Right cardiac atrium (tissue), 5 donors: ENCODE results near the gene HOMER1. TPM values are rescaled to one million over a fixed set of nuclear protein-coding genes. Genes with fewer than 3 reads are reported as not detected.
"Not testable (repeated sequence)": the region's sequence is repeated elsewhere in the genome, so short reads cannot be mapped to it uniquely, and the experiment has no call there.

Source experiments
- ATAC-seq, 2 donors: fragments of 200-7000 bp; cut with Tn5 transposase; one replicate each; pipeline versions ENCODE4 v1.8.0 to v1.9.1; 2020; ENCODE audit warnings: moderate library complexity in 2 of 2, mild to moderate bottlenecking in 1 of 2
- DNase-seq, 3 donors: peaks; one replicate each; pipeline ENCODE4 v3.0.0-alpha.2; 2020
- H3K27ac ChIP-seq: one replicate; pipeline ENCODE4 v1.5.1; 2013; ENCODE audit warnings: mild to moderate bottlenecking, low read length, control low read depth, moderate library complexity
- H3K27me3 ChIP-seq: one replicate; pipeline ENCODE4 v1.6.1; 2013; ENCODE audit not compliant: control insufficient read depth, insufficient read depth
- H3K4me1 ChIP-seq: one replicate; pipeline ENCODE4 v1.6.1; 2013; ENCODE audit warnings: low read length; ENCODE audit not compliant: control insufficient read depth, insufficient read depth
- H3K4me3 ChIP-seq: one replicate; pipeline ENCODE4 v1.5.1; 2013; ENCODE audit warnings: low read length, control low read depth
- H3K9me3 ChIP-seq: one replicate; pipeline ENCODE4 v1.6.1; 2013; ENCODE audit warnings: low read length; ENCODE audit not compliant: control insufficient read depth
- WGBS: extraction: QIAGEN DNeasy Blood & Tissue Kit; methylation state at CpG from one replicate; pipeline ENCODE4 v1.1.7; 2013; 5-methylcytosine and 5-hydroxymethylcytosine counted together
- intact Hi-C, 4 donors: fragments of 100-400 bp; cut with DNase I; formaldehyde crosslinking; loops; one replicate each; pipeline versions ENCODE4 v1.11.0 to v1.14.0; 2022 to 2023
- polyA plus RNA-seq: library from polyadenylated mRNA; stranded (reverse); fragments of 200-250 nt; gene quantifications from one replicate; pipeline ENCODE4 v1.2.3, GENCODE V29; 2013
- total RNA-seq, 4 donors: library from RNA; stranded (reverse); fragmentation: NEBNext Ultra II Directional; extraction: Animal tissue kit (Norgen Biotek cat#: 25700); gene quantifications; one replicate each; pipeline ENCODE4 v1.2.1, GENCODE V29; 2021
- donor health status: healthy with polysubstance abuse.
- donor health status: DM: no; HTN: yes; CAD: no.
- donor health status: DM: no; HTN: no; CAD: no.
- donor health status: DM: no; HTN: yes; CAD: no; lungs with severe emphysema.
- donor health status: DM: yes; HTN: yes; CAD: no.

The HOMER1 gene
- total and polyA plus RNA-seq, 5 donors, result 10.0 to 57.6 (median 42.4) TPM

DNA sequence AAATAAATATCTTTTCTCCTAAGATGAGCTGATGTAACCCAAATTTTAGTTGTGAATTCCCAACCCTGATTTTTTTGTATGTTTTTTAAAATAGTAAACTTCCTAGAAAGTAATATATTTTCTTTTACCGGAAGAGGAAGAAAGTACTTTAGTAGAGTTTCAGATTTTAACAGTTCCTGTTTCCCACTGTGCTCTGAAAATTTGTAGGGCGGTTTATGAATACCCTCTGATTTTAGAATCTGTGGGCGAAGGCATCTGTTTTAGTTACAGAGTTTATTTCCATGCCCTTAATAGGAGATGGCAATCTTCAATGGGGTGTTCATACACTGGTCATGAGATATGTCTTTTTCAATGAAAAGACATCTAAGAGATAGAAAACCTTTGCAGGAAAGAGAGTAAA, 3.7 kb upstream of the HOMER1 start:
- Histone ChIP-seq H3K4me3 (no peak overlapping the region), H3K9me3 (no peaks in the 10 kb centered on the region), H3K4me1 (no peaks in the 10 kb centered on the region), H3K27ac (no peak overlapping the region), H3K27me3 (no peaks in the 10 kb centered on the region)
- no peak for DNase-seq
- WGBS, result 77% methylated on average over 3 of the region's 3 CpGs
- intact Hi-C loops, result no loop called here
- no peak for ATAC-seq

DNA sequence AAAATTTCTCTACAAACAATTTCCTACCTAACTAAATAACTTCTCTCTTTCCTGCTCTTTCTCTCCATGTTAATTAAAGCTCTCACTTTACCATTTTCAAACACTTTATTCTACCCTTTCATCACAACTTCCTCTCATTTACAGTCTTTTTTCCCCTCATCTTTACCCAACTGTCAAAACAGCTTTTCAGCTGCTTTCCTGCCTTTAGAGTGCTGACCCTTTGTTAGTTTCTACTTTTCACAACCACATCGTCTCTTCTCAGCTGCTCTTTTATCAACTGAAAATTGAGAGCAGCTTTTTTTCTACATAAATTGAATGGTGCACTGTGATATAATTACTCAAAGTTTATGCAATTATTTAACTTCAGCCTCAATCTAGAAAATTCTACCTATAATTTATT, 3.1 kb upstream of the HOMER1 start:
- no peaks in the 10 kb centered on the region for H3K4me1 ChIP-seq
- H3K27me3 ChIP-seq, result no peaks in the 10 kb centered on the region
- H3K27ac ChIP-seq, result no peak overlapping the region
- 38% methylated on average over 1 of the region's 1 CpG for WGBS
- intact Hi-C loops, result no loop called here
- H3K9me3 ChIP-seq, result no peaks in the 10 kb centered on the region
- ATAC-seq, result no peak
- DNase-seq, result no peak
- no peak overlapping the region for H3K4me3 ChIP-seq

DNA sequence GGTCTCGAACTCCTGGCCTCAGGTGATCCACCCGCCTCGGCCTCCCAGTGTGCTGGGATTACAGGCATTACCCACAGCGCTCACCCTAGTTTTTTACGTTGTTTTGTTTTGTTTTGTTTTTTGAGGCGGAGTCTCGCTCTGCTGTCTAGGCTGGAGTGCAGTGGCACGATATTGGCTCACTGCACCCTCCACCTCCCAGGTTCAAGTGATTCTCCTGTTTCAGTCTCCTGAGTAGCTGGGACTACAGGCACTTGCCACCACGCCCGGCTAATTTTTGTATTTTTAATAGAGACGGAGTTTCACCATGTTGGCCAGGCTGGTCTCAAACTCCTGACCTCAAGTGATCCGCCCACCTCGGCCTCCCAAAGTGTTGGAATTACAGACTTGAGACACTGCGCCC, 2.4 kb upstream of the HOMER1 start:
- H3K27ac ChIP-seq, H3K4me1 ChIP-seq, ATAC-seq, DNase-seq, H3K4me3 ChIP-seq, H3K9me3 ChIP-seq, intact Hi-C loops, H3K27me3 ChIP-seq: not testable (repeated sequence)
- WGBS, result 94% methylated on average over 14 of the region's 14 CpGs

DNA sequence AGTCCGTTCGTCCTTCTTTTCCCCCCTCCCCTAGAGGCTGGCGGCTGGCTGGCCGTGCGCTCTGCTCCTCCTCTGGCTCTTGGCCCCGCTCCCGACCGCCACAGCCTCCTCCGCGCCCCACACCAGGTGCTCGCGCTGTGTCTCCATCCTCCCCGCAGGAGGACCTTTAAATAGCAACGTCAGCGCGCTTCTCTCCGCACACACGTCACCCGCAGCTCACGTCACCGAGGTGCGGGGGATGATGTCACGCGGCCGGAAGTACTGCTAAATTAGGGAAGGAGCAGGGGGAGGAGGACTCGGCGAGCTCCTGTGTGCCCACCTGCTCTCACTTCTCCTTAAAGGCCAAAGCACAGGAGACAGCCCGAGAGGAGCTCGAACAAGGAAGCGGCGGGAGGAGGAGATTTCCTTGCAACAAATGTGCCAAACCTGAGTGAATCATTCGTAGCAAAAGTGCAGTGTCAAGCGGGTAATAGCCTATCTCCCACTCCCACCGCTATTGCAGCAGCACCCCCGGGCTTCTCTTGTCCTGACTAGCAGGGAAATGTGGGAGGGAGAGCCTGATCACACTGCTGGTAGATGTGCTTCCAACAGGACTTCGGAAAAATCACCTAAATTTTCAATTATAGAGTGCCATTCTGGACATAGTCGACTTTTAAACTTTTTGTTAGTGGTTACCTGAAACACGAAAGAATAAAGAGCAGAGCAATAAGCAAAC, 614 bp upstream of the HOMER1 start:
- peak overlapping the region; percentile 40 for H3K27ac ChIP-seq
- H3K9me3 ChIP-seq, result no peaks in the 10 kb centered on the region
- ATAC-seq (peak; percentile 92 to 93), DNase-seq (peak; percentile 90 to 95 (median 95))
- intact Hi-C loops, result no loop called here
- no peaks in the 10 kb centered on the region for H3K4me1 ChIP-seq
- WGBS, result 2% methylated on average over 37 of the region's 38 CpGs
- peak overlapping the region; percentile 63 for H3K4me3 ChIP-seq
- no peaks in the 10 kb centered on the region for H3K27me3 ChIP-seq

DNA sequence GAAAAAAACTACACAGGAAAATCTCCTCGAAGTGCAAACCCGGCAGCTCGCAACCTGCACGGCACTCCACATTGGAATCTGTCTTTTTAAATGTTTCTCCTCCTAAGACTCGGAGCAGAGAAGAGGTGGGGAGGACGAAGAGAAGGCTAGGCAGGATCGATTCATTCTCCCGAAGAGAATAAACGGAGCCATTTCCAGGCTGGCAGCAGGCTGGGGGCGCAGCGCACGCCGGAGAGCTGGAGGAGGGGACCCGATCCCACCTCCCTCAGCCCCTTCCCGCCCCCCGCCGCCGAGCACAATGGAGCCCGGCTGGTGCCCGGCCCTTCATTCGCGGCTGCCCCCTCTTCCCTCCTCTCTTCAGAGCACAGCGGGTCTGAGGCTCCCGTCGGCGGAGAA, 628 bp downstream of the HOMER1 start:
- ATAC-seq, result no peak
- H3K4me1 ChIP-seq, result no peaks in the 10 kb centered on the region
- H3K4me3 ChIP-seq, result peak overlapping the region; percentile 63
- no peaks in the 10 kb centered on the region for H3K27me3 ChIP-seq
- intact Hi-C loops, result no loop called here
- no peaks in the 10 kb centered on the region for H3K9me3 ChIP-seq
- WGBS, result under 1% methylated on average over 26 of the region's 26 CpGs
- no peak for DNase-seq
- peak overlapping the region; percentile 40 for H3K27ac ChIP-seq

DNA sequence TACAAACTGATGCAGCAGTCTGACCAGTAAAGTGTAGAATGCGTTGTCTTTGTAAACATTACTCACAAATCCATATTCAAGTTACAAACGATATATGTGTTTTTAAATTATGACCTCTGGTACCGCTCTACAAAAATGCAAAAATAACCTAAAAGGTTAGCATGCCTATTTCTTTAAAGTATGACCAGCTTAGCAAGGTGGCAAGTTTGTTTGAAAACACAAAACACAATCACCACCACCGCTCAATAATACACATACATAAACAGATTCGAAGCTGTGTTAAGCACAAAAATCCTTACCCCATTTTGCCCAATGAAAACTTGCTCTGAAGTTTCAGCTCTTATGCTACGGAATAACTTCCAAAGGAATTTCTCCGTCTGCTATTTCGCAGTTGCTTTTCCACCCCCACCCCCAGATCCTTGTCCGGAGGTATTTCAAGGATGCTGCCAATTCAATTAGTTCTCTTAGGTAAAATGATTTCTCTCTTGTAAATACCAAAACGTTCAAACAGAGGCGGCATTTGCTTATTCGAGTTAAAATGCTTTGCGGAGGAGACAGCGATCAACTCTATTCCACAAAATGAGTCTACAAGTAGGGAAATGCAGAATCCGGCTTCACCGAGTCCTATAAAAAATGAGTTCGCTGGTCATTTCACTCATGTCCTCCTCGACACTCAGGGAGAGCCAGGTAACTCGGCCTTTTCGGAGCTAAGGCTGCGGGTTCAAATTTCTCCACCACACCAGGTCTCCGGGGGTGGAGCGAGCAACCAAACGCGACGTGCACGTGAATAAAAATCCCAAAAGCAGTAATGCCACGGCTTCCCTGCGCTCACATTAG, 1.2 kb downstream of the HOMER1 start:
- ATAC-seq (no peak), DNase-seq (no peak)
- Histone ChIP-seq H3K4me3 (peak overlapping the region; percentile 63), H3K9me3 (no peaks in the 10 kb centered on the region), H3K27me3 (no peaks in the 10 kb centered on the region), H3K4me1 (no peaks in the 10 kb centered on the region), H3K27ac (peak overlapping the region; percentile 4)
- 4% methylated on average over 29 of the region's 29 CpGs for WGBS
- intact Hi-C loops, result no loop called here

DNA sequence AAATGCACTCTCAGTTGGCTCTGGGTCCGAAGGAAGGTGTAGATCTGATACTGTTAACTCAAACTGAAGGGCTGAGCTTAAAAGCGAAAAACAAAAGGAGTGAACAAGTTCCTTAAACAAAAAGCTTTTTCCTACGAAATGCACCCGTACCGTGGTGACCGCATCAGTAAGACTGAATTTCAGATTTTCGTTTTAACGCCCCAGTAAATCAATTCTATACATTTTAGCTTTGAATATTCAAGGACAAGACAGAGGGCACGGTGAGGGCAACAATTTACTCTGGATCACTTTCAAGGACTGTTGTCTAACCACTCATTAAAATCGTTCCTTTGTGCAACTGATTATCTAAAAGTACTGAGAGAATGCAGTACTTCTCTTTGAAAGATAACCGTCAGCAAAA, 1.9 kb downstream of the HOMER1 start:
- intact Hi-C loops, result no loop called here
- Histone ChIP-seq H3K9me3 (no peaks in the 10 kb centered on the region), H3K4me3 (peak overlapping the region; percentile 63), H3K27ac (no peak overlapping the region), H3K4me1 (no peaks in the 10 kb centered on the region), H3K27me3 (no peaks in the 10 kb centered on the region)
- no peak for DNase-seq
- WGBS, result 26% methylated on average over 11 of the region's 11 CpGs
- no peak for ATAC-seq

DNA sequence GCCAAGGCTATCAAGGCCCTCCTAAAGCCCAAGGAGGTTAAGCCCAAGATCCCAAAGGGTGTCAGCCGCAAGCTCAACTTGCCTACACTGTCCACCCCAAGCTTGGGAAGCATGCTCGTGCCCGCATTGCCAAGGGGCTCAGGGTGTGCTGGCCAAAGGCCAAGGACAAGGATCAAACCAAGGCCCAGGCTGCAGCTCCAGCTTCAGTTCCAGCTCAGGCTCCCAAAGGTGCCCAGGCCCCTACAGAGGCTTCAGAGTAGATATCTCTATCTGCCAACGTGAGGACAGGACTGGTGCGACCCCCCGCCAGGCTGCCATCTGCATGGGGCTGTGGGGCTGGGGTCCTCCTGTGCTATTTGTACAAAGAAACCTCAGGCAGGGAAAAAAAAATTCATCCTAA, 3.3 kb downstream of the HOMER1 start:
- peak overlapping the region; percentile 63 for H3K4me3 ChIP-seq
- H3K9me3 ChIP-seq, result no peaks in the 10 kb centered on the region
- H3K27ac ChIP-seq, result peak overlapping the region; percentile 91
- H3K27me3 ChIP-seq, result no peaks in the 10 kb centered on the region
- H3K4me1 ChIP-seq, result no peaks in the 10 kb centered on the region
- intact Hi-C loops, result no loop called here
- peak; percentile 26 to 63 (median 55) for DNase-seq
- no peak for ATAC-seq
- 74% methylated on average over 6 of the region's 6 CpGs for WGBS

DNA sequence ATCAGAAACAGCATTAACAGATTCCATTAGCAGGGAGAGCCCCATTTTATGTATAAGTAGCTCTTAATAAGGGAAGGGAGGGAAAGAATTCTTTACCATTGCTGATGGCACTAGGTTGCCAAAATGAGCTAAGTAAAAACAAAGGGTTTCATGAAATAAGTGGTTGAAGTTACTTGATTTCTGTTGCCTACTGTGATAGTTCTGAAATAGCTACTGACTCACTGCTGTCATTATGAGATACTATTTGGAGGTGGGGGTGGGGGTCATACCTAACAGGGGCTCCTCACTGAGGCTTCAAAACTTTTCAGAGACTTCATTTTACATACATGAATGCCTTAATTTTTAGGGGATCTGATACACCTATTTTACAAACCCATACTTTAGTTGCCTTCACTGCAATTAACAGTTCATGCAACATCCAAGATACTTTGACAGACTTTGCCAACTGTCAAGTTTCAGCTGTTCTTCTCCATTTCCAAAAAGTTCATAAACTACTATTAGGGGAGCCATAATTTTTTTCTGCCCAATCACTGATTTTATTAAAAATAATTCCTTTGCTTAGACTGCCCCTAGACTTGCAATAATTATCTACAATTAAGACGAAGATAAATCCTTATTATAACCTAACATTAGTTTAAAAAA, 4.6 kb downstream of the HOMER1 start:
- intact Hi-C loops, result no loop called here
- Histone ChIP-seq H3K4me3 (peak overlapping the region; percentile 63), H3K9me3 (no peaks in the 10 kb centered on the region), H3K4me1 (no peaks in the 10 kb centered on the region), H3K27me3 (no peaks in the 10 kb centered on the region), H3K27ac (peak overlapping the region; percentile 84)
- WGBS, result 68% methylated on average over 1 of the region's 1 CpG
- ATAC-seq, result no peak
- no peak for DNase-seq

DNA sequence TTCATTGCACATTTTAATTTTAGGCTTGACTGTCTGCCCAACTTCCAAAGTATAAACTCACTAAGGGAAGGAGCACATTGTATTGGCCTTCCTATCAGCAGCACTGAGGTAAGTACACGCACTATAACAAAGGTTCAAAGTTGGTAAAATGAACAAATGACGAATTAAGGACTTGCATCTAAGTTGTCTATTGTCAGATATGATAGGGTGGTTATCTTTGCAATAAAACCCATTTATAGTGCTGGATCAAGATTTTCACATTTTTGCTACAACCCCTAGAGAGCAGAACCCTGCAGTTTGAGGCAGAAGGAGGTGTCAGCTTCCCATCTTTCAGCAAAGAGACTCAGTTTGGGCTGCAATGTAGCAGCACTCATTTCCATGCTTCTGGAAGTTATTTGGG, 5.1 kb downstream of the HOMER1 start:
- ATAC-seq (no peak), DNase-seq (no peak)
- WGBS, result 79% methylated on average over 2 of the region's 2 CpGs
- H3K9me3 ChIP-seq, result no peaks in the 10 kb centered on the region
- H3K4me1 ChIP-seq, result no peaks in the 10 kb centered on the region
- peak overlapping the region; percentile 84 for H3K27ac ChIP-seq
- H3K4me3 ChIP-seq, result peak overlapping the region; percentile 63
- intact Hi-C loops, result no loop called here
- H3K27me3 ChIP-seq, result no peaks in the 10 kb centered on the region

DNA sequence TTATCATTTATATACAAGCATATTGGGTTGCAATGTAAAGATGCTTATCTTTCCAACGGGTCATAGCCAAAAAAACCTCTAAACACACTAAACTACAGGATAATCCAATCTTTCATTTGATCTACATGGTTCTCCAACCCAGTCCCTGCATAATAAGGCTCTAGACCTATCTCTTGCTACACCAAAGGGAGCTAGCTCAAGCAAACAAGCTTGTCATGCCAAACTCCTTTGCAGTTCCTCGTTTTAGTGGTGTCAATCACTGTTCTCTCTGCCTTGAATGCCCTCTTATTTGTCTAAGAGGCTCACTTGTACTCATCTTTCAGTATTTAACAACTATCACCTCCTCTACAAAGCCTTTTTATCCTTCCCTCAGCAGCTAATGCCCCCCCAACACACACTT, 5.6 kb downstream of the HOMER1 start:
- no peaks in the 10 kb centered on the region for H3K27me3 ChIP-seq
- H3K4me1 ChIP-seq, result no peaks in the 10 kb centered on the region
- no peak for DNase-seq
- no peak for ATAC-seq
- H3K4me3 ChIP-seq, result no peak overlapping the region
- WGBS, result 37% methylated on average over 2 of the region's 2 CpGs
- intact Hi-C loops, result no loop called here
- H3K9me3 ChIP-seq, result no peaks in the 10 kb centered on the region
- peak overlapping the region; percentile 40 for H3K27ac ChIP-seq
